Stomach smooth muscle (tissue), 2 donors: ENCODE results near the gene C16orf89.
A peak's percentile ranks its signal among the peaks of the same experiment; 100 is the strongest.
"Not testable (repeated sequence)": the region's sequence is repeated elsewhere in the genome, so short reads cannot be mapped to it uniquely, and the experiment has no call there.

Source experiments
- H3K27ac ChIP-seq: one replicate; pipeline ENCODE4 v1.7.0; 2013; ENCODE audit warnings: mild to moderate bottlenecking, low read length, inconsistent platforms
- H3K27me3 ChIP-seq, 2 donors: one replicate each; pipeline ENCODE4 v1.7.0; 2013; ENCODE audit warnings: low read length in 2 of 2; ENCODE audit not compliant: insufficient read depth in 2 of 2, control insufficient read depth in 1 of 2
- H3K36me3 ChIP-seq, 2 donors: one replicate each; pipeline ENCODE4 v1.7.0; 2013; ENCODE audit warnings: low read length in 2 of 2; ENCODE audit not compliant: control insufficient read depth in 2 of 2, insufficient read depth in 2 of 2
- H3K4me1 ChIP-seq: one replicate; pipeline ENCODE4 v1.7.0; 2013; ENCODE audit warnings: low read length; ENCODE audit not compliant: control insufficient read depth, insufficient read depth
- H3K4me3 ChIP-seq, 2 donors: one replicate each; pipeline ENCODE4 v1.7.0; 2013; ENCODE audit warnings: low read length in 2 of 2
- H3K9ac ChIP-seq, 2 donors: one replicate each; pipeline ENCODE4 v1.7.0; 2013; ENCODE audit warnings: low read length in 2 of 2, mild to moderate bottlenecking in 1 of 2
- H3K9me3 ChIP-seq, 2 donors: one replicate each; pipeline ENCODE4 v1.7.0; 2013; ENCODE audit warnings: low read length in 2 of 2; ENCODE audit not compliant: control insufficient read depth in 2 of 2
- donor health status: healthy.
- donor health status: Pancreatic carcinoma.

The C16orf89 gene

GRCh38 chr16:5095145-5095830 lies 29.5 kb upstream of the C16orf89 start:
- not testable (repeated sequence) for H3K4me3 ChIP-seq, H3K36me3 ChIP-seq, H3K27me3 ChIP-seq, H3K9ac ChIP-seq, H3K27ac ChIP-seq, H3K4me1 ChIP-seq, H3K9me3 ChIP-seq

DNA sequence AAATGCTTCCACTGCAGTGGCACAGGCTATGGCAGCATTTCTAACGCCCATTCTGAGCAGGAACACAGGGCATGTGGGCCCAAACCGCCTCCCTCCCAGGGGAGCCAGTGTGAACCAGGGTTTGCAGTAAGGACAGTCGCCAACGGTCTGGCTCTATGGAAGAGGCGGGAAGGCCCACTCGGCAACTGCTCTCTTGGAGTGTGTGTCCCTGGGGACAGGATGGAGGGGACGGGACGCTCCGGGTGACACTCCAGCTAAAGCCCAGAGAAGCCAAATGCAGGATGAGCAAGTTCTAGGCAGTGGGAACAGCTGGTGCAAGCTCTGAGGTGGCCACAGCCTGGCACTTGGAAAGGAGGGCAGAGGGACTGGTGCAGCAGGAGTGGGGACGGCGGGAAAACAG lies 28.0 kb upstream of the C16orf89 start:
- not testable (repeated sequence) for H3K4me3 ChIP-seq, H3K9ac ChIP-seq, H3K4me1 ChIP-seq, H3K27me3 ChIP-seq, H3K36me3 ChIP-seq, H3K27ac ChIP-seq, H3K9me3 ChIP-seq

DNA sequence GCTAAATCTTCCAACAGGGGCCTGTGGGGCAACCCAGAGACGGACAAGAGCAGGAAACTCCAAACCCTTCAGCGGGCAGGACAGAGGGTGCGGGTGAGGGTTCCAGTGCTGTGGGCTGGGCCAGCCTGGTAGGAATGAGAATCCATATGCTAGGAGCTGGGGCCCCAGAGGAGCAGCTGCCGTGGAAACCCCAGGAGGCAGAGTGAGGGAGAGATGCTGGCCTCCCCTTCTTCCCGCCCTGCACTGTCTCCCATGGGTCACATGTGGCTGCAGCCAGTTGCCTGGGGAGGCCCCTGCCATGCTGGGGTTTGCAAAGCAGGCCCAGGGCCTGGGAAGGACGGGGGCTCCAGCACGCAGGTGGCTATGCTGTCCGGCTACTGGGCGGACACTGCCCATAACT lies 27.3 kb upstream of the C16orf89 start:
- H3K4me3 ChIP-seq, H3K9ac ChIP-seq, H3K36me3 ChIP-seq, H3K4me1 ChIP-seq, H3K27me3 ChIP-seq, H3K9me3 ChIP-seq, H3K27ac ChIP-seq: not testable (repeated sequence)

- H3K4me1 ChIP-seq, H3K27me3 ChIP-seq, H3K36me3 ChIP-seq, H3K4me3 ChIP-seq, H3K27ac ChIP-seq, H3K9me3 ChIP-seq: not testable (repeated sequence)
- H3K9ac ChIP-seq, result peak overlapping the region in 1 of 2 donors; percentile 21
Measured at GRCh38 chr16:5090592-5090991, 24.8 kb upstream of the C16orf89 start.

DNA sequence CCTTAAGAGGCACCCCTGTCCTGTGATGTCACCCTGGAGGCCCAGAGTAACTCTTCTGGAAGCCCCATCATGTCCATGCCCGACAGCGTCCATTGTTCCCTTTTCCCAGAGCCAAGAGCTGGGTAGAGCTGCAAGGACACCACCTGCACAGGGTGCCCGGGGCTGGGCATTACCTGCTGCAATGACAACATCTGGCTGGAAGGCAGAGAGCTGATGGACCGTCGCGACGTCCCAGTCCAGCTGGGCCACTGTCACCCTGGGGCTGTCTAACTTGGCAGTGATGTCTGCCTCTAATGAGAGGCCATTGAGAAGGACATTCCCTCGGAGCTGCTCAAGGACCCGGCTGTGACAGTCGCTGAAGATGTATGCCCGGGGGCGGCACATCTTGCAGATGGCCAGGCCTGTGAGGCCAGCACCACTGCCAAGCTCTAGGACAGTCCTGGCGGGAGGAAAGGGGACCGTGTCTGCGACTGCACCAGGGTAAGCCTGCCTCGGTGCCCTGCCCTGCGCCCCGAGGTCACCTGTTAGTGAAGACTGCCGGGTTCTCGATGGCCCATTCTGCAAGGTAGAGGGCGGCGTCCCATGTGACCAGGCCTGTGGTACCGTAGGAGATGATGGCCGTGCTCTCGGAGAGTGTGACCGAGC lies 24.3 kb upstream of the C16orf89 start:
- not testable (repeated sequence) for H3K4me1 ChIP-seq, H3K4me3 ChIP-seq, H3K36me3 ChIP-seq, H3K9ac ChIP-seq, H3K27me3 ChIP-seq, H3K9me3 ChIP-seq, H3K27ac ChIP-seq

- H3K36me3 ChIP-seq, H3K9me3 ChIP-seq, H3K4me3 ChIP-seq, H3K27me3 ChIP-seq, H3K27ac ChIP-seq, H3K9ac ChIP-seq, H3K4me1 ChIP-seq: not testable (repeated sequence)
Measured at GRCh38 chr16:5088936-5089335, 23.2 kb upstream of the C16orf89 start.

- not testable (repeated sequence) for H3K27me3 ChIP-seq, H3K36me3 ChIP-seq, H3K4me3 ChIP-seq, H3K9me3 ChIP-seq, H3K4me1 ChIP-seq, H3K9ac ChIP-seq, H3K27ac ChIP-seq
Measured at GRCh38 chr16:5088086-5088790, 22.5 kb upstream of the C16orf89 start.

- H3K36me3 ChIP-seq, H3K4me3 ChIP-seq, H3K27ac ChIP-seq, H3K9me3 ChIP-seq, H3K9ac ChIP-seq, H3K27me3 ChIP-seq, H3K4me1 ChIP-seq: not testable (repeated sequence)
Measured at GRCh38 chr16:5085716-5086115, 20.0 kb upstream of the C16orf89 start.

DNA sequence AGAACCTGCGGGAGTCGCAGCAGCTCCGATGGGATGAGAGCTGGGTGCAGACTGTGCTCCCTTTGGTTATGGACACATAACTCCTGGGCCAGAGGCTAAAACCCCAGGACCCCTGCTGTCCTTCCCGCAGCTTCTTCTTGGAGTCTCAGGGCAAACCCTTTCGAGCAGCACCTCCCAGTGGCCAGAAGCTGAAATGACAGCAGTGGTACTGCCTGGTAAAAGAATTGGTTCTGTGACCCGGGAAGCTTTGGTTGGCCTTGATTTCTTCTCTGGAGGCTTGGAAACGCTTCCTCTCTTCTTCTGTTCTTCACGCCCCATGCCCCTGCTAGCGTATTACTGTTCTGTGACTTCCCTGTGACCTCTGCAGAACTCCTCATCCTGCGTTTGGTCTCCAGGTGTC lies 19.0 kb upstream of the C16orf89 start:
- H3K9me3 ChIP-seq, H3K27me3 ChIP-seq, H3K4me1 ChIP-seq, H3K9ac ChIP-seq, H3K36me3 ChIP-seq, H3K27ac ChIP-seq, H3K4me3 ChIP-seq: not testable (repeated sequence)

- not testable (repeated sequence) for H3K9ac ChIP-seq, H3K9me3 ChIP-seq, H3K4me1 ChIP-seq, H3K27me3 ChIP-seq, H3K36me3 ChIP-seq, H3K27ac ChIP-seq, H3K4me3 ChIP-seq
Measured at GRCh38 chr16:5084099-5084731, 18.5 kb upstream of the C16orf89 start.

GRCh38 chr16:5083646-5084045 lies 17.9 kb upstream of the C16orf89 start:
- not testable (repeated sequence) for H3K9me3 ChIP-seq, H3K4me1 ChIP-seq, H3K9ac ChIP-seq, H3K27ac ChIP-seq, H3K4me3 ChIP-seq, H3K36me3 ChIP-seq, H3K27me3 ChIP-seq
